D341Med (cell line): ENCODE results near the gene PDE10A.
"Not testable (repeated sequence)": the region's sequence is repeated elsewhere in the genome, so short reads cannot be mapped to it uniquely, and the experiment has no call there.

Source experiments
- DNase-seq: peaks from one replicate; pipeline ENCODE4 v3.0.0; 2012; ENCODE audit warnings: low spot score

PDE10A gene

DNA sequence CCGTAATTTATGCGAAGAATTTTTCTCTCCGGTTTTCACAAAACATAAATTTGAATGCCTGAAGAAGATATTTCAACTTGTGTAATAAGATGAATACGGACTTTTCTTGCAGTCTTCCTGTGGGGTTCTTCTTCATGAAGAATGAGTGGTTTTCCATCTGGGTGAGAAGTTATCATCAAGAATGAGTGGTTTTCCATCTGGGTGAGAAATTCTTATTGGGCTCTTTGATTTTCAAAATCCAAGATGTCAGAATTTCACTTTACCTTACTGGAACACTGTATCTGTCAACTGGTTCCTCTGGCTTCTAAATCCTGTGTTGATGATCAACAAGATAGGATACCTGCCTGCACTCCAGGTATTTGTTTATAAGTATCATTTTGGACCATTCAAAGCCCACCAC is 193.6 kb downstream of the PDE10A start:
- DNase-seq = no peak

DNA sequence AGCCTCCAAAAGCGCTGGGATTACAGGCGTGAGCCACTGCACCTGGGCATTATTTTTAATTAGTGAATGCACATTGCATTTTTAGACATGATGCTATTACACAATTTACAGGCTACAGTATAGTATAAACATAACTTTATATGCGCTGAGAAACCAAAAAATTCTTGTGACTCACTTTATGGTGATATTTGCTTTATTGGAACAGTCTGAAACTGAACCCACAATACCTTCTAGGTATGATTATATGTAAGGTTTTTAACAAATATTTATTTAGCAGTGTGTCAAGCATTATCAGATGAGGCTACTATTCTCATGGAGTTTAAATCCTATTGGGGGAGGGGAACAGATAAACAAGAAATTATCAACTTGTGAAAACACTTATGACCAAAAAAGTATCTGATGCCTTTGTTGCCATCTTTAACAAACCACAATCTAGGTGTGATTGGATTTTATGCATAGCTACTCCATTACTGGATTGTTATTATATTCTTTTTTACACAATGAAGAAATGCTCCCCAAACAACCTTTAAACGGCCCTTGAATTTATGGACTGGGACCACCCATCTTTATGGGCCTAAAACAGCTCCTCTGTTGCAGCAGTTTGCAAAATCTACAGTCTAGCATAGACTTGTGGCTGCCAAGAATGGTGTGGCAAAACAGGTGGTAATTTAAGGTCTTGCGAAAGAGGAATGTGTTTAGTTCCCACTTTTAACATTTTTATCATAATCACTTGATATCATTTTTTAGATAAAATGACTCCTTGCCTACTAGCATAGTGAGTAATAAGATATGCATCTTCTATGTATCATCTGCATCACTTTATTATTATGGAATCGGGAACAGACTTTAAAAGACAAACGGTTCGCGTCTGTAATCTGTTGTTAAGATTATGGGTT is 194.5 kb downstream of the PDE10A start:
- DNase-seq = no peak

DNA sequence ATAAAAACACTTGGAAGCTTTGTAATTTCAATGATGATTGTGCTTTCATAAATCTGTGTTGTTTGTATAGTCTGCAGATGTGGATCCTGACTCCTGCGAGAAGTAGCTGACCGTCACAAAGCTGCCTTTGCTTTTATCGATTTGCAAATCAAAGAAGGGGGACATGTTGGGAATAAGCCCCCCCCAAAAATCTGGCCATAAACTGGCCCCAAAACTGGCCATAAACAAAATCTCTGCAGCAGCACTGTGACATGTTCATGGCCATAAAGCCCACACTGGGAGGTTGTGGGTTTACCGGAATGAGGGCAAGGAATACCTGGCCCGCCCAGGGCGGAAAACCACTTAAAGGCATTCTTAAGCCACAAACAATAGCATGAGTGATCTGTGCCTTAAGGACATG is 199.5 kb downstream of the PDE10A start:
- not testable (repeated sequence) for DNase-seq

DNA sequence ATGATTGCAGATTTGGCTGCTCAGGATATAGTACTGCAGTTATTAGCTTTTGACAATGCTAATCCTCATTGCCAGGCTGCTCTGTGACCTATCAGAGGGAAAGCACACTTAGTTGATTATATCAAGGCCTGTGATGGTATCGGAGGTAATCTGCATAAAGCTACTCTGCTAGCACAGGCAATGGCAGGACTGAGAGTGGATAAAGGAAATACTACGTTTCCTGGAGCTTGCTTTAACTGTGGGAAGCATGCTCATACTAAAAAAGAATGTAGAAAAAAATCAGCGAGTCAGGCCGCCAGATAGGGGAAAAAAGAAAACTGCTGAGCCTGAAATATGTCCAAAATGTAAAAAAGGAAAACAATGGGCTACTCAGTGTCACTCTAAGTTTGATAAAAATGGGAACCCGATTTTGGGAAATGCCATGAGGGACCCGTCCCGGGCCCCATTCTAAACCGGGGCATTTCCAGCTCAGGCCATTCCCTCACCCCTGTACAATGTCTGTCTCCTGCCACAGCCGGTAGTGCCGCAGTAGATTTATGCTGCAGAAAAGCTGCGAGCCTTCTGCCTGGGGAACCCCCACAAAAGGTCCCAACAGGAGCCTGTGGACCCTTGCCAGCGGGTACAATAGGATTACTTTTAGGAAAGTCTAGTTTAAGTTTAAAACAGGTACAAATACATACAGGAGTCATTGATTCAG is 203.3 kb downstream of the PDE10A start:
- DNase-seq = not testable (repeated sequence)

DNA sequence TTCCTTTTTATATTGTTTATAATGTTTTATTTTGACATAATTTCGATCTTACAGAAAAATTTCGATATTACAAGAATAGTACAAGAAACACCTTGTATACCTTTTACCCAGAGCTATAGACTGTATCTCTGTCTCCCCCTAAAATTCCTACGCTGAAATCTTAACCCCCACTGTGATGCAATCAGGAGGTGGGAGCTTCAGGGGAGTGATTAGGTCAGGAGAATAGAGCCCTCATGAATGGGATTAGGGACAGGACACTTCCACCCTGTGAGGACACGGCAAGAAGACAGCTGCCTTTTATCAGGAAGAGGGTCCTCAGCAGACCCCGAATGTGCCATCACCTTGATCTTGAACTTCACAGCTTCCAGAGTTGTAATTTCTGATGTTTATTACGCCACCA is 204.9 kb downstream of the PDE10A start:
- DNase-seq = no peak

DNA sequence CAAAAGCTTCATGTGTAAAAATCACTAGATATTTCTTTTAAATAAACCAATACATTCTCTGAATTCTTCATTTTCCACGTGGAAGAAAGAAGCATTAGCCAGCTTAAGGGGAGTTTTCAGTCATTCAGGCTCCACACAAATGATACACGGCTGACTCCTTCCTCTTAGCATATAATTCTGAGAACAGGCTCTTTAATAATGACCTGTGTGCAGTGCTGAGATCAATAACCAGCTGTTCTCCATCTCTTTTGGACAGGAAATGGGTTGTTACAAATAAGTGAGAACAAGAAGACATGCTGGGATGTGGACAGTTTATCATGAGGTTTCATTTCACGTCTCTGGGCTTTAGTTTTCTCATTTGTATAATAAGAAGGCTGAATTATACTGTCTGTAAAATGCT is 206.8 kb downstream of the PDE10A start:
- no peak for DNase-seq

DNA sequence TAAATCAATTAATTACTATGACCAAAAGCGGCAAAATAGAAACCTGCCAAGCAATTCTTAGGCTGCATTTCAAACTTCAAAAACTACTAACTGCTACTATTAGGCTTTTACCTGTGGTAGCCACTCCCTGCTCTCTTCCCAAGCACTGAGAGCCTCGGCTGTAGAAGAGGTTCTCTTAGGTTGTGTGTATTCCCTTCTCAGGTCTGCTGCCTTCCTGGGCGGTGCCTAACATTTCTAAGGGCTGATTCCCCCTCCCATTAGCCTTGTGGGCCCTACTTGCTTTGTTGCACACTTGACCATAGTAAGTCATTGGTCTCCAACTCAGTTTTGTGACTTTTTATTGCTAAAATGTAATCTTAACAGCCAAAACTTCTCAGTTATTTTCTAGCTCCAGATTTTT is 207.6 kb downstream of the PDE10A start:
- no peak for DNase-seq

DNA sequence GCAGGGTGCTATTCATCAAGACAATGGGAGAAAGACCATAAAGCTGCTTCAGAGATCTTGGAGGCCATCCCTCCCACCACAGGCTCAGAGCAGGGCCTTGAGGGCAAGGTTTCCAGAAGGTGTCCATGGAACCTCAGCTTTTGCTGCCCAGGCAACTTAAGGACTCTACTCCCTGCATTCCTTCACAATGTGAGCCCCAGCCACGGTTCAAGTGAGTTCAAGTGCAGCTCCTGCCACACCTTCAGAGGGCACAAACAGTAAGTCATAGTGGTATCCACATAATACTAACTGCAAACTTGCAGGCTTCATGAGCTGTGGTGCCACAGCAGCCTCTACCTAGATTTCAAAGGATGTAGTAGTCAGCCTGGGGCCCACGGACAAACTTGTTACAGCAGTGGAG is 209.6 kb downstream of the PDE10A start:
- no peak for DNase-seq

DNA sequence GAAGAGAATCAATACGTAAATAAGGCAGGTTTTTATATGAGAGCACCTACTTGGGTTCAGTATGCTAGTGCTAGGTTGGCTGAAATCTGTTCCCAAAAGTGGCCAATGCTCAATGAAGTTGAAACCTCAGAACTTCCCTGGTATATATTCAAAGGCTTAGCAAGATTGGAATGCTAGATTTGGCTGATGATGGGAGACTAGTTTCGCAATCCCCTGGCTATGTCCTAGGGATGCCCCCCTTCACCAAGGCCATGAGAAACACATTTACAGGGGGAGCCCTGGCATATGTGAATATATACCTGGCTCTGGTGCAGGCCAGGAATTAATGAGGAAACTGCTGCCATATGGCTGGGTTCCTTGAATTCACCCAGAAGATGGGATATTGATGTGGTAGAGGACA is 211.2 kb downstream of the PDE10A start:
- no peak for DNase-seq

DNA sequence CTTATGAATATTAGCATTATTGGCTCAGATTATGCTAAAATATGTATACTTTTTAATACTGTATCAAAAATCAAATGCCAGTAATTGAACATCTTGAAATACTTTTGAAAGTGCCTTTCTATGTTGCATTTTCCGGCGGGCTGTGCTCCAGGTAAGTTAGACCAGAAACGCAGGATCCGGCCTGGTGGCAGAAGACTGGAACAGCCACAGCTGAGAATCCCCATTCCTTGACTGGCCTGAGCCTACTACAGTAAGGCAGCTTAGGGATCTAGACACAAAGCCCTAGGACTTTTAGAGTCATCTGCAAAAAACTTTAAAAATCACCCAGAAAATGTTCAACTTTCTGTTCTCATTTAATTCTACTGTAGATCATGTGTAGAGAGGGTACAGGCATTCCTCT is 214.8 kb downstream of the PDE10A start:
- no peak for DNase-seq

DNA sequence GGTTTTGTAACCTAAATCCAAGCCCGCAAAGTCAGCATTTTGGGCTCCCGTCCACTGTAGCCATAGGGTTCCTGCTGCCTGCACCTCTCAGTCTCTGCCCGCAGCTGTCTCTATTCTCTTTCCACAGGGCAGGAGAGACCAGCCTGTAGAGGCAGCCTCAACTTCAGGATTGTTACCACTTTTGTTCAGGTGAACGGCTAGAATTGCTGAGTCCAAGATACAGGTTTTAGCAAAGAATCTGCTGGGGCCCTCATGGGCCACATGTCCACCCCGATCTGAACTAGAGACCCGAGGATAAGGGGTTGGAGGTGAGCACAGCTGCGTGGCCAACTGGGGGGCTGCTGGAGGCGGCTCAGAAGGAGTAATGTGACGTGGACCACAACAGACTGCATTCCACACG is 215.9 kb downstream of the PDE10A start:
- DNase-seq = no peak

DNA sequence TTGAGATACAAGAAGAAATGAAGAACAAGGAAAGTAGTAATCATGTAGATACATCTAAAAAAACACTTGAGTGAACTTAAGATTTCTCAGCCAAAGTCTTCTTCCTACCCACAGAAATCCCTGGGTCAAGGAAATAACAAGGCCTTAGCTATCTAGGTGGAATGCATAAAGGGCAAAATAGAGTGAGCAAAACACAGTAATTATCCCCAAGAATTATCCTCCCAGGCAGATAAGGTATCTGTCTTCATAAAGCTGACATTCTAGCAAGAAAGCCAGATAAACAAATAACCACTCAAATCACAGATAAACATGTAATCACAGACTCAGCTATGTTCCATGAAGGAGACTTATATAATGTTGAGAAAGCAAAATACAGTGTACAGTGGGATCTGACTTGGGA is 216.7 kb downstream of the PDE10A start:
- no peak for DNase-seq

DNA sequence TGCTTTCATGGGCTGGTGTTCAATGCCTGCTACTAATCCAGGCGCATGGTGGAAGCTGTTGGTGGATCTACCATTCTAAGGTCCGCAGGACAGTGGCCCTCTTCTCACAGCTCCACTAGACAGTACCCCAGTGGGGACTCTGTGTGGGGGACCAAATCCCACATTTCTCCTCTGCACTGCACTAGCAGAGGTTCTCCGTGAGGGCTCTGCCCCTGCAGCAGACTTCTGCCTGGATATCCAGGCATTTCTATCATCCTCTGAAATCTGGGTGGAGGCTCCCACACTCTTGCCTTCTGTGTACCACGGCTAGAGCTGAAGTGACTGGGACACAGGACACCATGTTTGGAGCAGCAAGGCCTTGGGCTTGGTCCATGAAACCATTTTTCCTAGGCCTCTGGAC is 219.6 kb downstream of the PDE10A start:
- DNase-seq = no peak

DNA sequence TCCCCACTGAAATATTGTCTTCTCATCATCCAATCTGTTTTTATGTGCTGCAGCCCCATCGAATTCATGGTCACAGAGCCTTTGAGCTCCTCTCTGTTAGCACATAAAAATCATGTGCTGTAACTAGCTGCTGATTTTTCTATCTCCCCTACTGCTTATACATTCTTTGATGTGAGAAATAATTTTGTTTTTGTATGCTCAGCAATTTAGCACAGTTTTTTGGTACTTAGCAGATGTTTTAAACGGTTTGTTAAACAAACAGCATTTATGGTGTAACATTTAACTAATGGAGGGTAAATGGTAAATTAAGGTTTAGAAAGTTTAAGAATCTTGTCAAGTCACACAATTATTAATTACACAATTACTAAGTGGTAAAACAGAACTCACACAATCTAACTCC is 221.9 kb downstream of the PDE10A start:
- no peak for DNase-seq

DNA sequence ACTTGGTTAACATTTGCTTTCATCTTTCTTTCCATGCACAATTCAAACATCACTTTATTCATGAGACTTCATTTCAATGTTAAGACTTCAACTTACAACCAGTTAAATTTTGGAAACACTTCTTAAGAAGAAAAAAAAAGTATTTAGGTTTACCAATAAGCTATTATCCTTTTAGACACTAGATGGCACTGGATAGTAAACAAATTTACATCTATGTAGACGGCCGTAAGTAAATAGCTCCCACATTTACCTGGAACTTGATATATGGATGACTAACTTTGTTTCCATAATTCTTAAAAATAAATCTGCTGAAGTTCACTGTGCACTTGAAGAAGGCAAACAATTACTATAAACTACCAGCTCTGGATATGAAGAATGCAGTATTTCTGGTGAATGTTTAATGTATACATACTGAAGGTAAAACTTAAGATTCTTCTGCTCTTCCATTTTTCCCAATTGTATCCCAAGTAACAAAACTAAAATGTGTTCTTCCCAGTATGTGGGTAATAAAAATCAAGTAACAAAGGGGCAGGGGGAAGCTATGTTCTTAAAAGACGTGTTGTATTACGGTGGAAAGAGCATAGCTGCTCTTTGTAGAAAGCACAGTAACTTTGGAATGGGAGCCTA is 223.0 kb downstream of the PDE10A start:
- no peak for DNase-seq

DNA sequence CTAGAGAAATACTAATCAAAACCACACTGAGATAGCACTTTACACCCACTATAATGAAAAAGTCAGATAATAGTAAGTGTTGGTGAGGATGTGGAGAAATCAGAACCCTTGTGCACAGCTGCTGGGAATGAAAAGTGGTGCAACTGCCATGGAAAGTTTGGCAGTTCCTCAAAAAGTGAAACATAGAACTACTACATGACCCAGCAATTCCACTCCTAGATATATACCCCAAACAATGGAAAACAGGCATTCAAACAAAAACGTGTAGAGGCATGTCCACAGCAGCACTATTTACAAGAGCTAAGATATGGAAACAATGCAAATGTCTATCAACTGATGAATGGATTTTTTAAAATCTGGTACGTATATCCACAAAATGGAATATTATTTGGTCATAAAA is 236.1 kb downstream of the PDE10A start:
- DNase-seq = no peak

DNA sequence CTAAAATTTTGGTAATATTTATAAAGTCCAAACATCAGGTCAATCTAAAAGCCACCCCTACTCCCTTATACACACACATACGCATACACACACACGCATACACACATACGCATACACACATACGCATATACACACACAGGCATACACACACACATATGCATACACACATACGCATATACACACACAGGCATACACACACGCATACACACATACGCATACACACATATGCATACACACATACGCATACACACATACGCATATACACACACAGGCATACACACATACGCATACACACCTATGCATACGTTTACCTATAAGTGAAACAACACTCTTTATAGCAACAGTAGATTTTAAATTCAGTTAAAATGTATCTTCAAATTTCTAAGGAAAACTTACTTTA is 240.8 kb downstream of the PDE10A start:
- DNase-seq = no peak

DNA sequence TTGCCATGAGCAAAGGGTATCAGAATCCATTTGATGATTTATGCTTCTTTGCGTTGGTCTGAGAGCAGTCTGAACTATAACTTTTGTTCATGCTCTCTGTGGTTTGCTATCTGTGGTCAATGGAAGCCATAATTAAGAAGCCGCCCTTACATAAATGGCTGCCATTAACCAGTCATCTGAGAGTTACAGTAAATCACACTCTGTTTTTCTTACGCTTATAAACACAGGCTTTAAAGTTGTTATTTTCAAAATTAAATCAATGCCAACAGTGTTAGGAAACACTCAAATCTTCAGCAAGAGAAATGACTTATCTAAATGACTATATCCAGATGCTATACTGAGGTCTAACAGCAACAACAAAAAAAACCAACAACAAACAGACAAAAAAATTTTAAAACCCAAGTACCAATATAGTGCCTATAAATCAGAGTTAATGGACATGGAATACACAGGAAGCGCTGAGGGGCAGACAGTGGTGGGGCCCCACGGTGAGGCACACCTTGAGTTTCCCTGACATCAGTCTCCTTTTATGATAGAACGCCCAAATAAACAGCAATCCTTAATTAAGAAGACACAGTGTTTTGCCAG is 245.7 kb downstream of the PDE10A start:
- DNase-seq = no peak

DNA sequence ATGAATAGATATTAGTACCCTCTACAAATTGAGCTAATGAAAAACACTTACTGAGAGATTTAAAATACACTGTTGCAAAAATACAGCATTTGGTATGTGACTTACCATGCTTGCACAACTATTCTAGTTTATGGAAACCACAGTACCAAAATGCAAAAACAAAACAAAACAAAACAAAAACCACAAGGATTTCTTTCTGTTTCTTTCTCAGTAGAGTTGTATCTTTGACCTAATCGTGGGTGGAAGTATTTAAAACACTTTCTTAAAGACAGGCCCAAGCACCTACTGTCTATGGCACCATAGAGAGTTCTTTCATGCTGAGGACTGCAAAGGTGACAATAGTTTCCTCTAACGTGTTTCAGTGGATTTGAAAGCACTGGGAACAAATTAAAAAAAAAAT is 258.3 kb downstream of the PDE10A start:
- DNase-seq = no peak

DNA sequence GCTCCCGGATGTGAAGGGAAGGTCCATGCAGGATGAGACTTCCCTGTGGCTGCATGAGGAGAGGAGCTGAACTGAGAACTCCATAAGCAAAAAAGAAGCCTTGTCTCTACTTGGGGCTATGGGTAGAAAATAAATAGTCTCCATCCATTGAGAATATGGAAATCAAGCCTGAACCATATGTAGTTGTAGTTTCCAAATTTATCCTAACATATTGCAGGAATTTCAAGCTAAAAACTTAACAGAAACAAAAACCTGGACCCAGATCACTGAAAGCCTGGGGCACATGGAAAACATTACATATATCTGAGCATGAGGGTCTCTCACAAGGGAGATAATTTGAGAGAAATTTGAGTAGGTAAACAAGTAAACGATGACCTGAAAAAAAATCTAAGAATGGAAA is 258.7 kb downstream of the PDE10A start:
- no peak for DNase-seq

DNA sequence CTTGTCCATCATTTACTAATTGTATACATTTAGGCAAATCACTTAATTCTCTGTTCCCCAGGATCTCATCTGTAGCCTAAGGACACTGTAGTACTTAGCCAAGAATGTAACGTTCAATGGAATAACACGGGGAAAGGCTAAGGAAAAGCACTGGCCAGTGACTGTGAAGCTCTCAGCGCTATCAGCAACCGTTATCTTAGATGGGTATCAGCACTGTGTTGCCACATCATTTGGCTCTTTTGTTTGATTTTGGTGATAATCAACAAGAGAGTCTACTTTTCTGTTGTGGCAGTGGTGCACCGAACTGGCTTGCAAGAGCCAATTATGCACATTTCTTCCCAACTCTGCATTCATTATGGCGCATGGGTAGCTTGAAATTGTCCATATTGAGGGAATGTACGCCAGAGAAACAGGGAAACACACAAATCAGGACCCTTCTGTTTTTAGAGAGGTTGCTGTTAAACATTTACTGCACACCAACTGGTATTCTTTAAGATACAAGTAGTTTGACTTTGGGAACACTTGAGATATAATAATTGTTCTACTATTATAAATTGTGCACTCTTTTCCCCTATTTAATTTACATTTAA is 259.9 kb downstream of the PDE10A start:
- DNase-seq = no peak

DNA sequence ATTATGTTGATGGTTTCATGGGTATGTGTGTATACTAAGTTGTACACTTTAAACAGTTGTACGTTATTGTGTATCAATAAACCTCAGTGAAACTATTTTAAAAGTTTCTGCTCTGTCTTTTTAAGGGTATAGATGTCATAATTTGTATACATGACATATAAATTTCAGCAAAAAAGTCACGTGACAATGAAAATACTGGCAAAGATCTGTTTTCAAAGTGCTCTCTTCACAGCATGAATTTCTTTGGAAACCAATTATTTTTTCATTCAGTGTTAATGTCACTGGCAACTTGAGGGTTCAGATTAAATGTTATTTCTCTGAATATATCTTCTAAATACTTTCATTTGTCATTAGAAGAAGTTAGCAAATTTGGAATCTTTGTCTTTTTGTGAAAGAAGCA is 261.9 kb downstream of the PDE10A start:
- no peak for DNase-seq
